H1 (cell line): ENCODE results near the gene MBNL1. TPM values are rescaled to one million over a fixed set of nuclear protein-coding genes. Genes with fewer than 3 reads are reported as not detected.

Experiments used
- CTCF ChIA-PET: fragments of 300-600 bp; sonication (Branson Sonifier 250); formaldehyde crosslinking; loops from one replicate; lab custom pipeline; 2021; ENCODE audit not compliant: partially characterized antibody; lab: Charles Lee
- POLR2A ChIA-PET: fragments of 300-600 bp; sonication (Branson Sonifier 250); formaldehyde crosslinking; loops from one replicate; lab custom pipeline; 2021; ENCODE audit warnings: inconsistent platforms; ENCODE audit not compliant: partially characterized antibody; lab: Charles Lee
- DNase-seq, 2 experiments: peaks; one replicate each; pipeline versions ENCODE4 v3.0.0 to v3.0.0-alpha.2; 2010 to 2022; ENCODE audit warnings: low spot score in 2 of 2, low read depth in 1 of 2, mixed read lengths in 1 of 2
- FAIRE-seq: peaks from 2 replicates; lab custom pipeline; 2011; peaks lifted over from hg19 to GRCh38; lab: Jason Lieb, UNC
- H2AFZ ChIP-seq: 2 replicates; pipeline ENCODE4 v1.8.1; 2012; ENCODE audit warnings: low read length, inconsistent platforms
- H2AK5ac ChIP-seq: 2 replicates; pipeline ENCODE4 v1.6.1; 2013; ENCODE audit warnings: low read depth, low read length
- H2BK120ac ChIP-seq: replicated peaks from 2 replicates; pipeline ENCODE3; 2013; ENCODE audit warnings: low read depth, low read length, inconsistent platforms
- H2BK12ac ChIP-seq: 2 replicates; pipeline ENCODE4 v1.6.1; 2013; ENCODE audit warnings: low read depth, low read length
- H2BK15ac ChIP-seq: 2 replicates; pipeline ENCODE4 v1.6.1; 2013; ENCODE audit warnings: low read length
- H2BK20ac ChIP-seq: 2 replicates; pipeline ENCODE4 v1.6.1; 2013; ENCODE audit warnings: low read length
- H2BK5ac ChIP-seq: 2 replicates; pipeline ENCODE4 v1.6.1; 2013; ENCODE audit warnings: low read depth, low read length
- H3K14ac ChIP-seq: 2 replicates; pipeline ENCODE4 v1.6.1; 2013; ENCODE audit warnings: inconsistent platforms; ENCODE audit not compliant: insufficient read length
- H3K18ac ChIP-seq: 2 replicates; pipeline ENCODE4 v1.6.1; 2013; ENCODE audit warnings: low read length; ENCODE audit errors: extremely low read depth
- H3K23ac ChIP-seq: 2 replicates; pipeline ENCODE4 v1.6.1; 2013; ENCODE audit warnings: inconsistent platforms; ENCODE audit not compliant: insufficient read length
- H3K23me2 ChIP-seq: 2 replicates; pipeline ENCODE4 v1.6.1; 2013; ENCODE audit warnings: low read depth, low read length
- H3K27ac ChIP-seq: 2 replicates; pipeline ENCODE4 v1.6.1; 2011; ENCODE audit warnings: low read depth, low read length, inconsistent platforms
- H3K27me3 ChIP-seq, 4 experiments: replicated peaks in 1 of 4; 1 replicate in 1 of 4; 2 replicates in 3 of 4; pipeline versions ENCODE4 v1.6.1 to v1.8.1; 2011 to 2013; ENCODE audit warnings: low read length in 3 of 4, mild to moderate bottlenecking in 3 of 4, inconsistent platforms in 2 of 4, mixed read lengths in 2 of 4, moderate library complexity in 1 of 4; ENCODE audit not compliant: control insufficient read depth in 3 of 4, insufficient read depth in 3 of 4; ENCODE audit errors: extremely low read depth in 1 of 4
- H3K36me3 ChIP-seq, 4 experiments: 2 replicates each; pipeline versions ENCODE4 v1.6.1 to v1.8.1; 2011 to 2013; ENCODE audit warnings: mild to moderate bottlenecking in 4 of 4, low read length in 3 of 4, moderate library complexity in 2 of 4, control low read depth in 1 of 4, inconsistent platforms in 1 of 4; ENCODE audit not compliant: insufficient read depth in 4 of 4, control insufficient read depth in 2 of 4
- H3K4ac ChIP-seq: replicated peaks from 2 replicates; pipeline ENCODE3; 2013; ENCODE audit warnings: low read length, low read depth, mixed read lengths, inconsistent platforms; ENCODE audit not compliant: insufficient read length
- H3K4me1 ChIP-seq, 4 experiments: replicated peaks in 1 of 4; 1 replicate in 1 of 4; 2 replicates in 3 of 4; pipeline versions ENCODE4 v1.6.1 to v1.8.1; 2011 to 2013; ENCODE audit warnings: low read length in 3 of 4, inconsistent platforms in 2 of 4, mixed read lengths in 1 of 4; ENCODE audit not compliant: insufficient read depth in 4 of 4, control insufficient read depth in 3 of 4
- H3K4me2 ChIP-seq, 2 experiments: 2 replicates each; pipeline versions ENCODE4 v1.6.1 to v1.8.1; 2011 to 2013; ENCODE audit warnings: low read depth in 2 of 2, low read length in 2 of 2, control low read depth in 1 of 2, inconsistent platforms in 1 of 2, mild to moderate bottlenecking in 1 of 2; ENCODE audit not compliant: insufficient read depth in 1 of 2
- H3K4me3 ChIP-seq, 4 experiments: fragments of 200-600, 300-600 bp in 1 of 4; sonication (generic), shearing (Covaris generic), sonication (Bioruptor Twin) in 1 of 4; 2 replicates each; pipeline versions ENCODE4 v1.5.1 to v1.8.1; 2011 to 2016; ENCODE audit warnings: low read length in 4 of 4, low read depth in 3 of 4, control low read depth in 2 of 4, inconsistent platforms in 2 of 4, mild to moderate bottlenecking in 2 of 4, mixed read lengths in 1 of 4, moderate library complexity in 1 of 4; ENCODE audit not compliant: insufficient read depth in 2 of 4; ENCODE audit errors: extremely low read depth in 1 of 4
- H3K56ac ChIP-seq: replicated peaks from 2 replicates; pipeline ENCODE3; 2013; ENCODE audit warnings: low read depth, mild to moderate bottlenecking, mixed read lengths, low read length, inconsistent platforms; ENCODE audit not compliant: insufficient read length
- H3K79me1 ChIP-seq: 2 replicates; pipeline ENCODE4 v1.6.1; 2013; ENCODE audit warnings: low read depth, low read length, control low read depth
- H3K79me2 ChIP-seq, 2 experiments: 2 replicates each; pipeline versions ENCODE4 v1.6.1 to v1.8.1; 2012 to 2013; ENCODE audit warnings: low read length in 2 of 2, mild to moderate bottlenecking in 2 of 2, inconsistent platforms in 1 of 2; ENCODE audit not compliant: insufficient read depth in 2 of 2, control insufficient read depth in 1 of 2
- H3K9ac ChIP-seq, 4 experiments: replicated peaks in 1 of 4; 1 replicate in 1 of 4; 2 replicates in 3 of 4; pipeline versions ENCODE4 v1.6.1 to v1.8.1; 2011 to 2013; ENCODE audit warnings: low read depth in 3 of 4, low read length in 3 of 4, control low read depth in 2 of 4, mild to moderate bottlenecking in 2 of 4, moderate library complexity in 2 of 4, inconsistent platforms in 1 of 4; ENCODE audit errors: extremely low read depth in 1 of 4
- H3K9me3 ChIP-seq, 2 experiments: 2 replicates each; pipeline versions ENCODE4 v1.6.1 to v1.8.1; 2012 to 2013; ENCODE audit warnings: mild to moderate bottlenecking in 2 of 2, moderate library complexity in 2 of 2, control low read depth in 1 of 2, inconsistent platforms in 1 of 2, low read depth in 1 of 2, low read length in 1 of 2, mixed read lengths in 1 of 2; ENCODE audit not compliant: insufficient read depth in 2 of 2
- H4K20me1 ChIP-seq, 2 experiments: replicated peaks in 1 of 2; 2 replicates each; pipeline versions ENCODE3 to v1.8.1; 2011 to 2013; ENCODE audit warnings: inconsistent platforms in 2 of 2, low read length in 2 of 2, mild to moderate bottlenecking in 1 of 2; ENCODE audit not compliant: insufficient read depth in 2 of 2, control insufficient read depth in 1 of 2
- H4K5ac ChIP-seq: 2 replicates; pipeline ENCODE4 v1.6.1; 2013; ENCODE audit warnings: low read length, low read depth, mixed read lengths, inconsistent platforms; ENCODE audit not compliant: insufficient read length
- H4K8ac ChIP-seq: 2 replicates; pipeline ENCODE4 v1.8.0; 2013; ENCODE audit warnings: mild to moderate bottlenecking, moderate library complexity, low read length, inconsistent platforms; ENCODE audit not compliant: insufficient read depth; ENCODE audit errors: extremely low read depth
- H4K91ac ChIP-seq: replicated peaks from 2 replicates; pipeline ENCODE3; 2013; ENCODE audit warnings: low read length, mixed read lengths, inconsistent platforms; ENCODE audit not compliant: insufficient read length
- BACH1 ChIP-seq: IDR thresholded peaks from 2 replicates; pipeline ENCODE4 v1.6.1; 2012; ENCODE audit warnings: low read length, improper control_type of control experiment
- CBX8 ChIP-seq: fragments of 300-800, 300-1000 bp; sonication (generic); IDR thresholded peaks from 2 replicates; pipeline ENCODE4 v1.7.1; 2016; ENCODE audit warnings: low read depth, low read length, borderline replicate concordance
- KDM5A ChIP-seq: fragments of 200-600 bp; IDR thresholded peaks from 2 replicates; pipeline ENCODE4 v1.7.1; 2012; ENCODE audit warnings: mild to moderate bottlenecking, low read length, inconsistent platforms, mixed read lengths
- TCF12 ChIP-seq: IDR thresholded peaks from 2 replicates; pipeline ENCODE4 v1.6.1; 2011; ENCODE audit warnings: low read depth, mild to moderate bottlenecking, low read length
- WGBS, 2 experiments: shearing (Covaris generic) in 1 of 2; methylation state at CpG; one replicate each; pipeline versions ENCODE4 v1.1.6 to v1.1.7; 2013 to 2015; ENCODE audit warnings: low lambda C conversion rate in 2 of 2, mixed read lengths in 2 of 2, inconsistent platforms in 1 of 2, low coverage in 1 of 2, missing lambda C conversion rate in 1 of 2; ENCODE audit not compliant: insufficient replicate concordance in 2 of 2, insufficient coverage in 1 of 2, insufficient read length in 1 of 2; ENCODE audit errors: extremely low coverage in 1 of 2, missing lambda C conversion rate in 1 of 2; 5-methylcytosine and 5-hydroxymethylcytosine counted together
- polyA plus RNA-seq, 7 experiments: library from polyadenylated mRNA; depleted of rRNA in 3 of 7; stranded (reverse) in 5 of 7; unstranded in 2 of 7; fragments of >200 nt in 5 of 7; fragments of 200-250 nt in 2 of 7; gene quantifications; 1 replicate in 5 of 7; 2 replicates in 1 of 7; 4 replicates in 1 of 7; pipeline versions ENCODE4 v1.2.1 to v1.2.3, GENCODE V29; 2011 to 2013; ENCODE audit warnings: missing spikeins in 2 of 7, mixed read lengths in 2 of 7
- total RNA-seq: library from RNA; stranded (reverse); fragmentation: NEBNext Ultra II Directional; extraction: Animal tissue kit (Norgen Biotek cat#: 25700); gene quantifications from 2 replicates; pipeline ENCODE4 v1.2.1, GENCODE V29; 2021

Gene MBNL1
- total and polyA plus RNA-seq, 2 of the 8 experiments (the other 6 are each of a cell fraction or from before 2014, with no cell fraction given) = 5.0 to 16.4 TPM

DNA sequence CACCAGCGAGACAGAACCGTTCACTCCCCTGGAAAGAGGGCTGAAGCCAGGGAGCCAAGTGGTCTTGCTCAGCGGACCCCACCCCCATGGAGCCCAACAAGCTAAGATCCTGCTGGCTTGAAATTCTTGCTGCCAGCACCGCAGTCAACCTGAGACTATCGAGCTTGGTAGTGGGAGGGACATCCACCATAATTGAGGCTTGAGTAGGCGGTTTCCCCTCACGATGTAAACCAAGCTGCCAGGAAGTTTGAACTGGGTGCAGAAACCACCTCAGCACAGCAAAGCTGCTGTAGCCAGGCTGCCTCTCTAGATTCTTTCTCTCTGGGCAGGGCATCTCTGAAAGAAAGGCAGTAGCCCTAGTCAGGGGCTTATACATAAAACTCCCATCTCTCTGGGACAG, 151.0 kb downstream of the MBNL1 start:
- H2BK120ac ChIP-seq = no peak overlapping the region
- H3K23me2 ChIP-seq = no peaks in the 10 kb centered on the region; the same call in 1 of the 2 replicates
- H2BK12ac ChIP-seq = no peak overlapping the region
- H3K79me2 ChIP-seq = no peaks in the 10 kb centered on the region
- no peak overlapping the region for H2AFZ ChIP-seq
- H3K27ac ChIP-seq = no peak overlapping the region
- H3K4ac ChIP-seq = no peak overlapping the region
- 100% methylated on average over 7 of the region's 7 CpGs; no CpG with 5 or more reads in 1 of the 2 experiments for WGBS, 2 experiments
- no peak overlapping the region for H2BK20ac ChIP-seq
- no peak overlapping the region for H2BK5ac ChIP-seq
- no peak overlapping the region for H3K56ac ChIP-seq
- no peak overlapping the region for H3K4me3 ChIP-seq
- no peak for FAIRE-seq
- no peak overlapping the region for H2AK5ac ChIP-seq
- no peak overlapping the region for H3K18ac ChIP-seq
- TF ChIP-seq KDM5A (no peak), TCF12 (no peak), BACH1 (no peak), CBX8 (no peak)
- TF ChIP-seq, all 59 proteins: peak for 0
- Histone ChIP-seq H4K8ac (no peak overlapping the region), H3K79me1 (no peaks in the 10 kb centered on the region), H3K14ac (no peak overlapping the region), H3K36me3 (no peaks in the 10 kb centered on the region; a peak in 1 of 8 replicates), H3K4me1 (no peaks in the 10 kb centered on the region), H4K91ac (no peak overlapping the region), H3K4me2 (no peak overlapping the region), H2BK15ac (no peak overlapping the region), H3K9me3 (no peaks in the 10 kb centered on the region), H4K5ac (no peak overlapping the region), H3K9ac (no peak overlapping the region), H3K27me3 (no peaks in the 10 kb centered on the region), H3K23ac (no peak overlapping the region), H4K20me1 (no peaks in the 10 kb centered on the region)
- DNase-seq = no peak
- ChIA-PET POLR2A (no interaction called here), CTCF (no interaction called here)
